IPS-NIHi7 (cell line): Measurements from ENCODE around the gene SDR42E2.
"Not testable (repeated sequence)": the region's sequence is repeated elsewhere in the genome, so short reads cannot be mapped to it uniquely, and the experiment has no call there.

ENCODE experiments used
- DNase-seq: peaks from one replicate; pipeline ENCODE4 v3.0.0; 2012; ENCODE audit warnings: mixed read lengths; ENCODE audit errors: extremely low spot score

Gene SDR42E2

GRCh38 chr16:22213801-22214200, 51.5 kb downstream of the SDR42E2 start:
- no peak for DNase-seq

DNA sequence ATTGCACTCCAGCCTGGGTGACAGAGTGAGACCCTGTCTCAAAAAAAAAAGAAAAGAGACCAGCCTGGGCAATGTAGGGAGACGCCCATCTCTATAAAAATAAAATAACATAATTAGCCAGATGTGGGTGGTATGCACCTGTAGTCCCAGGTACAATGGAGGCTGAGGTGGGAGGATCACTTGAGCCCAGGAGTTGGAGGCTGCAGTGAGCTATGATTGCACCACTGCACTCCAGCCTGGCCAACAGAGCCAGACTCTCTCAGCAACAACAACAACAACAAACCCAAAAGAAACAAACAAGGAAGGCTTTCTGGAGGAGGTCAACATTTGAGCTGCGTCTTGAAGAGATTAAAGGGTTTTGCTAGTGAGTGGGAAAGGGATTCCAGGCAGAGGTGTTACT, 52.1 kb downstream of the SDR42E2 start:
- DNase-seq = no peak

GRCh38 chr16:22214889-22215288, 52.6 kb downstream of the SDR42E2 start:
- DNase-seq = no peak

GRCh38 chr16:22216191-22216831, 54.0 kb downstream of the SDR42E2 start:
- DNase-seq = no peak

GRCh38 chr16:22216832-22217225, 54.5 kb downstream of the SDR42E2 start:
- not testable (repeated sequence) for DNase-seq

DNA sequence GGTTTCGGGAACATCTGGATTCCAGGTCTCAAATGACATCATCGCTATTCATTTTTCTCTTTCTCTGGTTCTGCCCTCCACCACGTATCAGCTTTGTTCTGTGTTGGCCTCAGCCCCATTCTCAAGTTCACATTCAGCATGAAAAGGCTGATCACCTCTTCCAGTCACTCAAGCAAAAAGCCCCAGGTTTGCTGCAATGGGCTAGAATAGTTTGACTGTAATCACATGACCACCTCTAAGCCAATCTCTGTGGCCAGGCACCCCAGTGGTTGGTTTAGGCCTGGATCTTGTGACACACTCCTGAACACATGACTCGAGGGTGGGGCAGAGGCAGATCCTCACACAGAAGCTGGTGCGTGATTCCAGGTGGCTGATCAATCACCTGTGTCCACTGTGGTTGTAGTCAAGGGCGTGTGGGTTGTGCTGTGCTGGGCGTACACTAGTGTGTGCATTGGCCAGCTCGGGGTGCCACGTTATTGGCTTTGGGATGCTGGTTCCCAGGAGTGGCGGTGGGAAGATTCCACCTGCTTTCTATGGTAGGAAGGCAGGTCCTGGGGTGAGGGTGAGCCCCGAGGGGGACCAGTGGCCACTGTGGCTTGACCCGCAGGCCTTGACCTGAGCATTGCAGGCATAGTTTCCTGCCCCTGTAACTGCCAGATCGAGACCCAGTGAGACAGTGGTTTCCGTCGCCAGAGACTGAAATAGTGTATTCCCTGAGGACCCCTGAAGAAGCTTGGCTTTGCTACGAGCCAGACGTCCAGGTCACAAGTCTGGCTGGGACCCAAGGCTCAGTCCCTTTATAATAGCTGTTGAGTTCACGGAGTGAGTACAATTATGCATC, 55.8 kb downstream of the SDR42E2 start:
- DNase-seq = peak; percentile 58

GRCh38 chr16:22219389-22220068, 57.2 kb downstream of the SDR42E2 start:
- no peak for DNase-seq

DNA sequence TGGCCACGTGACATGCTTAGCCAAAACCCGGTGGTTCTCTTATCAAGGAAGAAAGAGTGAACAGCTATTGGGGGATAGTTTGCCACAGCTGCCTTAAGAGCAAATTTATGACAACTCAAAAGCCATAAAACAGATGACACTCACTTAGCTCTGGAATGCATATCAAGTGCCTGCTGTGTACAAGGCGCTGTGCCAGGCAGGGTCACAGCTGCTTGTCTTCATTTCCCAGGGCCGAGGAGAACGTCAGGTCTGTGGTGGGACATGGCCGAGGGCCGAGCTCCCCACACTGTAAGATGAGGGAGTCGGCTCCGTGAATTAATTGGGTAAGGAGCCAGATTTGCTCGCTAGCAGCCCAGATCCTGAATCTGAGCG, 57.7 kb downstream of the SDR42E2 start:
- DNase-seq = no peak

DNA sequence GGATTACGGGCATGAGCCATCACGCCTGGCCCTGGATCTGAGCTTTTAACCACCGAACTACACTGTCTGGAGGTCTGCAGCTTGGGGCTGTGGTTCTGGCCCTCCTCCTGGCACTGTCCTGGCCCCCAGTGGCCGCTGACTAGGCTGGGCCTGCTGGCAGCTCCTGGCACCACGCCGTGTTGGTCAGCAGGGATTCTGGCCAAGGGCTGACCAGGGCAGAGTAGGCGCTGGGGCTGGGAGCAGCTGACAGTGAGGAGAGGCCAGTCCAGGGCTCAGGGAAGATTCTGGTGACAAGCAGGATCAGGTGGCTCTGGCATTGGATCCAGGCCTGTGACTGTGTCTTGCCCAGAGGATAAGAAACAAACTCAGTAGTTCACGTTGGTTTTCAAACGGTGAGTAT, 58.4 kb downstream of the SDR42E2 start:
- DNase-seq = no peak

DNA sequence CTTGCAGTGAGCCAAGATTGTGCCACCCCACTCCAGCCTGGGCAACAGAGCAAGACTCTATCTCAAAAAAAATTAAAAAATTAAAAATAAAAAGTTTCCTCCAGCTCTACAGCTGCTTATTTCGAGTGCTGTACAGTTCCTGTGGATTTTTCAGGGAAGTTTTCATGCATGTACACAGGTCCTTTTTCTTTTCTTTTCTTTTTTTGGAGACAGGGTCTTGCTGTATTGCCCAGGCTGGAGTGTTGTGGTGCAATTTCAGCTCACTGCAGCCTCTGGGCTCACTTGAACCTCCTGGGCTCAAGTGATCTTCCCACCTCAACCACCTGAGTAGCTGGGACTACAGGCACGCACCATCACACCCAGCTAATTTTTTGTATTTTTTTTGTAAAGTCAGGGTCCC, 59.7 kb downstream of the SDR42E2 start:
- DNase-seq = no peak

GRCh38 chr16:22222998-22223397, 60.7 kb downstream of the SDR42E2 start:
- DNase-seq = no peak

GRCh38 chr16:22225060-22225459, 62.8 kb downstream of the SDR42E2 start:
- DNase-seq = peak; percentile 37

DNA sequence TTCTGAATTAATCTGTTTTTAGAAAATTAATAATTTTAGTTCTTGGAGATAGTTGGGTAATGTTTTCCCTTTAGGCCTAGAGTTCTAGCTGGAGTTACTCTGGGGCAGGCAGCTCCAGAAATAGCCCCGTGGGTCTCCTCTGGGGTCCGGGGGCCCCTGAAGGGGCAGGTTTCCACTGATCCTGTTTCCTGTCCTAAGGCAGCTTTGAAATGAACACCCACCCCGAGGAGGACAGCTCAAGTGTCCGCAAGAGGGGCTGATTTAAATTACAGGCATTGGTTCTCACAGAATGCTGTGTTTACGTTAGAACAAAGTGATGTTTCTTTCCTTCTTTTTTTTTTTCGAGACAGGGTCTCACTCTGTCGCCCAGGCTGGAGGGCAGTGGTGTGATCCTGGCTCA, 67.6 kb downstream of the SDR42E2 start:
- no peak for DNase-seq

DNA sequence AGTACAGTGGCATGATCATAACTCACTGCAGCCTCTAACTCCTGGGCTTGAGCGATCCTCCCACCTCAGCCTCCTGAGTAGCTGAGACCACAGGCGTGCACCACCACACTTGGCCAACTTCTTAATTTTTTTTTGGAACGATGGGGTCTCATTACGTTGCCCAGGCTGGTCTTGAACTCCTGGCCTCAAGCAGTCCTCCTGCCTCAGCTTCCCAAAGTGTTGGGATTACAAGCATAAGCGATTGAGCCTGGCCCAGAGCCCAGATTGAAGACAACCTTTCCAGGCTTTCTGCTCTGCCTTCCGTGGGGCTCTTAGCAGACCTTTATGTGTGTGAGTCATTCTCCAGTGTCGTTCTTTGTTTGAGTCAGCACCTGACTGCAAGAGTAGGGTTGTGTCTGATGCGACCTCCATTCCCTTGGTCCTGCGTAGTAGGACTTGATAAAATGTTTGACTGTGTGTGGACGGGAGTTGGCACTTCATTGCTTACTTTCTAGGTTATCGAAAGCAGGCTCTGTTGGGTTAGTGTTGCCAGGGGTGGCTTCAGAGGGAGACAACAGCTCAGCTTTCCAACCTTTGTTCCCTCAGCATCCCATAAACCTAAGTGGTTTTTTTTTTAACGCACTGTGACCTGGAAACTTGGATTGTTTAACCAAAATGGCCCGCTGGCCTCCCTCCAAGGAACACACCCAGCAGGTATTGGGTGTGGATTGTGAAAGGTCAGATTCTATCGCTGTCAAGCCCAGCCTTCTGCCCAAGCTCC, 70.2 kb downstream of the SDR42E2 start:
- no peak for DNase-seq

DNA sequence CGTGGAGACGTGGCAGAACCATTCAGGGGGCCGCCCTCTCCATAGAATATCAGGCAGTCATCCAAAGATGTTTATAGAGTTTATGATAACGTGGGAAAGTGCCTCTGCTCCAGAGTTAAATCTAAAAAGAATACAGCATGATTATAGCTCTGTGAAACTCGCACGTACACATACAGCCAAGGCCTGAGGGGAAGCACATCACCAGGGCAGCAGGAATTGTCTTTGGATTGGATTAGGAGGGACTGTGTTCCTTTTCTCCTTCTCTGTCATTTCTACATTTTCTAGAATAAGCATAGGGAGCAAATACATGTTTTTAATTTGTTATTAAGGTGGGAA, 70.7 kb downstream of the SDR42E2 start:
- no peak for DNase-seq

DNA sequence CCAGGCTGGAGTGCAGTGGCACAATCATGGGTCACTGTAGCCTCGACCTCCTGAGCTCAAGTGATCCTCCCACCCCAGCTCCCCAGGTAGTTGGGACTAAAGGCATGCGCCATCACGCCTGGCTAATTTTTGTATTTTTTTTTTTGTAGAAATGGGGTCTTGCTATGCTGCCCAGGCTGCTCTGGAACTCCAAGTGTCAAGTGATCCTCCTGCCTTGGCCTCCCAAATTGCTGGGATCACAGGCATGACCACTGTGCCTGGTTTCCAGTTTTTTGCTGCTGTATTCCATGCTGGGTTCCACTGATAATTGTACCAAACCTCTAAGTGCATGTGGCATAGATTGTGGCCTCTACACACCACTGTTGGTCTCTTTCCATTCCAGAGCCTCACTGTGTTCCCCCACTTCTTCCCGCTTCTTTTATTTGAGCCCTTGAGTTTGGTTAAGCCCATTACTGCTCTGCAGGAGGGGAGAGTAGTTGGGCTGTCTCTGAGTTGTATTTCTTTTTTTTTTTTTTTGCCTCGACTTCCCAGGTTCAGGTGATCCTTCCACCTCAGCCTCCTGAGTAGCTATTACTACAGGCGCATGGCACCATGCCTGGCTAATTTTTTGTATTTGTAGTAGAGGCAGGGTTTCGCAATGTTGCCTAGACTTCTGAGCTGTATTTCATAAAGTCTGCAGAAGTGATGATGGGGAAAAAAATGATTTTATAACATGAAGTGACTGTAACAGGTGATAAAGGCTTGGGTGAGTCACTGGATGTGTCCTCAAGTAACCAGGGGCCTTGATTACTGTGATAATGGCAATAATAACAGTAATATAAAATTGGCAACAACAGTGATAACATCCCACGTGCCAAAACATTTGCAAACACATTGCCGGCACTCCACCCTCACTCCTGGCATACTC, 73.8 kb downstream of the SDR42E2 start:
- DNase-seq = no peak

GRCh38 chr16:22239131-22239805, 77.0 kb downstream of the SDR42E2 start:
- DNase-seq = no peak

DNA sequence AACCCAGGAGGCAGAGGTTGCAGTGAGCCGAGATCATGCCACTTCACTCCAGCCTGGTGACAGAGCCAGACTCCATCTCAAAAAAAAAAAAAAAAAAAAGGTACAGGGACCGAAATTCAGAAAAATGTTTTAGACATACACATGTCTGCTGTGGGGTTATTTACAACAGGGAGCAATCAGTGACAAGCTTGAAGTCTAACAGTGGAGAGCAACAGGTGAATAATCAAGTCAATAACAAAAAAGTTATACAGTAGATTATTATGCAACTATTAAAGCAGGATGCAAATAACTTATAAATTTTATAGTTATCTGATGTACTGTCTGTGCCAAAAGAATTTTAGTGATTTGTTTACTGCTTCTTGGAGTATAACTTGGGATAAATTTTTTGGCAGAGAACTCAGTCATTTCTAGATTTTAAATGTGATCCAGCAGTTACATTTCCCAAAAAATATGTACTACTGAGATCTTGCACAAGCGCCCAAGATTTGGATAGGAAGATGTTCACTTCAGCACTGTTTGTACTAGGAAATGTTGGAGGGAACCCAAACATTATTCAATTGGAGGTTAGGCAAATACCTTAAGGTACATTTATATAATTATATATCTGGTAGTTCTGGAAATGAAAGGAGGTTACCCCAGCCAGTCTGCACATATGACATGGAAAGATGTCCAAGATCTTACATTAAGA, 77.9 kb downstream of the SDR42E2 start:
- no peak for DNase-seq
